GM12872 (cell line): ENCODE measurements around the gene TMEM129.

ENCODE experiments used
- CTCF ChIP-seq: IDR thresholded peaks from 3 replicates; pipeline ENCODE4 v1.5.1; 2011; ENCODE audit warnings: low read depth, mild to moderate bottlenecking, low read length, moderate library complexity; ENCODE audit not compliant: insufficient read depth

TMEM129 gene

GRCh38 chr4:1716065-1716945, 4.8 kb downstream of the TMEM129 start:
- TF ChIP-seq CTCF, result no peak

GRCh38 chr4:1715002-1715758, 5.9 kb downstream of the TMEM129 start:
- TF ChIP-seq CTCF, result no peak

- no peak for TF ChIP-seq CTCF
Measured at GRCh38 chr4:1714303-1715001, 6.7 kb downstream of the TMEM129 start.

- TF ChIP-seq CTCF, result no peak
Measured at GRCh38 chr4:1713003-1713851, 7.9 kb downstream of the TMEM129 start.

- no peak for TF ChIP-seq CTCF
Measured at GRCh38 chr4:1712216-1713002, 8.7 kb downstream of the TMEM129 start, which contains the start of gene SLBP. Gene SLBP, minus strand, starts transcription at chr4:1712319. Its CDS starts 131 bp downstream, at chr4:1712188.

GRCh38 chr4:1711571-1712215, 9.4 kb downstream of the TMEM129 start:
- no peak for TF ChIP-seq CTCF
